Renal pelvis (tissue), 4 donors: ENCODE results near the gene TPM1. TPM values are rescaled to one million over a fixed set of nuclear protein-coding genes. Genes with fewer than 3 reads are reported as not detected.
A peak's percentile ranks its signal among the peaks of the same experiment; 100 is the strongest.
"Not testable (repeated sequence)": the region's sequence is repeated elsewhere in the genome, so short reads cannot be mapped to it uniquely, and the experiment has no call there.

Source experiments
- DNase-seq: peaks from one replicate; pipeline ENCODE4 v3.0.0-alpha.2; 2013
- polyA plus RNA-seq, 3 donors: library from polyadenylated mRNA; unstranded; fragments of 120-200 nt; gene quantifications; one replicate each; pipeline ENCODE4 v1.2.1, GENCODE V29; 2013; ENCODE audit not compliant: insufficient read length in 3 of 3

The TPM1 gene
- polyA plus RNA-seq, 3 donors: 455 to 624 (median 559) TPM

- DNase-seq: no peak
These were observed 46.1 kb downstream of the TPM1 start for GRCh38 chr15:63088533-63089245.

DNA sequence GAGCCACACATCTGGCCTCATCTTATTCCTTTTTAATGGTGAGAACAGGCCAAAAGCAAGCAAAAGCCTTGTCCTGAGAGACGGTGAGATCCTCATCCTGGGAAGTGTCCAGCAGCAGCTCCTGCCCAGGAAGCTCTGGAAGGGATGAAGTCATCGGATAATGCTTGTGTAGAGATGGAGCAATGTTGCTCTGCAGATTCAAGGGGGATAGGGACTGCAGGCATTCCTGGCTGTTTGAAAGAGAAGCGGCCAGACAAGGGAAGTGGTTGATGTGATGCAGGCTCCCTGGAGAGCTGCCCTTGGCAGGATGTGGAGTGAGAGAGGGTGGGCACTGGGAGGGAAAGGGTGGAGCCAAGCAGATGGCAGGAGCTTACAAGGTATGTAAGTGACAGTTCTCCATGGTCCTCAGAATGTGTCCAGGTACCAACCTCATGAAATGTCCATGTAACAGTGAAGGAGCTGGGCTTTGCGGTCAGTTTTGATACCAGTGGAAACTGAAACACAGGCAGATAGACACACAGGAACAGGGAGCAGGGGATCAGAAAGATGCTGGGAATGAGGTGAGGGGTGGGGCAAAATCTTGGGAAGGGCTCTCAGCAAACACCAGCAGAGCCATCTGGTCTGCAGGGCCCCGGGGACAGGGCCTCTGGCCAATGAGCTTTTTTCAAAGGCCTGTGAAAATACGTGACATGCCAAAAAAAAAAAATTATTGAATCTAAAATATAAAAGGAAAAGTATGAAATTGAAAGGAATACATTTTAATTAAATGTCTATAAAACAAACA is 46.9 kb downstream of the TPM1 start:
- no peak for DNase-seq

GRCh38 chr15:63090472-63090871 is 47.9 kb downstream of the TPM1 start:
- no peak for DNase-seq

- DNase-seq: no peak
These were observed 48.3 kb downstream of the TPM1 start for GRCh38 chr15:63090887-63091286.

DNA sequence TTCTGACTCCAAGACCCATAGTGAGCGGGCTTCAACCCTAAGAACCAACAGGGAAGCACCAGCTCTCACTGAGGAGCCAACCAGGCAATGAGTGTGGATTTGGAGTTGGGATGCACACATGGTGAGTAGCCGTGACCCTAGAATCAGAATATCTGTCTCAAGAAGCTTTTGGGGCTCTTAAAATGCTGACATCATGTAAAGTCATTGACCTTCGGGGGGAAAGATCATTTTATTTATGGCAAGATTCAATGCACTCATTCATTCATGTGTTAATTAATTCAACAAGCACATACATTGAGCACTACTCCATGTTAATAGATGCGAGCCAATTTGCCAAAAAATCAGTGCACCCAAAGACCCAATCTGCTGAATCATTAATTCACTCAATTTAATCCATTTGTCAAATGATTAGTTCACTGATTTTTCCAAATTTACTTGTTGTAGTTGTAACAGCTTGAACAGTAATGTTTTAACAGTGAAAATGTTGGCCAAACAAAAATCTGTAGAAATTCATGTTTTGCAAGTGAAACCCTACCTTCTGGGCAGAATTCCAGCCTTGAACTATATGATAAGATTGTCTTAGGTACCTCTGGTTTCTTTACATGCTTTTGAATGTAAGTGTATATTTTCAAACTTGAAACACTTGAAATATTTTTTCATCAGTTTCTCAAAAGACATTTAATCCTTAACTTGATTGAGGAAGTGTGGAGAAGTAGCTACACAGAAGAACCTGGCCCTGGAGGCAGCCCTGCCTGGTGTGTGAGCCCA is 49.3 kb downstream of the TPM1 start:
- no peak for DNase-seq

DNA sequence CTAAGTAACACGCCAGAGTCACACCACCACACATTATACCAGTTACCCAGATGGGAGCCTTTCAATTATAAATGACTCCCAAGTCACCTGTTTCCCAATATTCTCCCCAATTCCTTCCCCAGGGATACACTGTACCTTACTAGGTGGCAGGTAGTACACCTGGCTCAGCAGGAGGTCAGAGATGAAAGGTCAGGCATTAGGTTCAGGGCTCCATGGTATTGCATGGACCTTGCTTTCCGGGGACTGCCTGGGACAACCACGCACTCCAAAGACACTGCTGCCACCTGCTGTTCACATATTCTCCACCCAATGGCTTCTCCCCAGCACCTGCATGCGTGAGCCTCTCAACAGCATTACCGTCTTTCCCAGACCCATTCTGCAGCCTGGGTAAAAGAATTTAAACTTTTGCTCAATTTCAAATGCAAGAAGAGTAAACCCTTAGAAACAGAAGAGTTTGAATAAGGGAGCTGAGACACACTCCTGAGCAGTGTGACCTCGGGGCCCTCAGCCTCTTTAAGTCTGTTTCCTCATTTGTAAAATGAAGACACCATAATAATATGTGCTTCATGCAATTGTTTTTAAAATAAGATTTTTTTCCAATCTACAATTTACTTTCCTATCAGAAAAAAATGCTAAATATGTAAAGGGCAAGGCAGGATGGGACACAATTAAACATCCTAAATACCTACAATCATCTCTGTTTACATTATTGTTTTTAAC is 51.1 kb downstream of the TPM1 start:
- DNase-seq: peak; percentile 80

- no peak for DNase-seq
These were observed 52.0 kb downstream of the TPM1 start for GRCh38 chr15:63094495-63094931.

DNA sequence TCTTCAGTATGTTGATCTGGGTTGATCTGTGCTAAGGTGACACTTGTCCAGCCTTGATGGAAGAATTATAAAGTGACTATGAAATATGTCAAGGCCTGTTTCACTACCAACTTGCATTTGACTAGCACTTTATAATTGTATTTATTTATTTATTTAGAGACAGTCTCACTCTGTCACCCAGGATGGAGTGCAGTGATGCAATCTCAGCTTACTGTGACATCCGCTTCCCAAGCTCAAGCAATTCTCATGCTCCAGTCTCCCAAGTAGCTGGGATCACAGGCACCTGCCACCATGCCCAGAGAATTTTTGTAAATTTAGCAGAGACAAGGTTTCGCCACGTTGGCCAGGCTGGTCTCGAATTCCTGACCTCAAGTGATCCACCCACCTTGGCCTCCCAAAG is 53.6 kb downstream of the TPM1 start:
- no peak for DNase-seq

DNA sequence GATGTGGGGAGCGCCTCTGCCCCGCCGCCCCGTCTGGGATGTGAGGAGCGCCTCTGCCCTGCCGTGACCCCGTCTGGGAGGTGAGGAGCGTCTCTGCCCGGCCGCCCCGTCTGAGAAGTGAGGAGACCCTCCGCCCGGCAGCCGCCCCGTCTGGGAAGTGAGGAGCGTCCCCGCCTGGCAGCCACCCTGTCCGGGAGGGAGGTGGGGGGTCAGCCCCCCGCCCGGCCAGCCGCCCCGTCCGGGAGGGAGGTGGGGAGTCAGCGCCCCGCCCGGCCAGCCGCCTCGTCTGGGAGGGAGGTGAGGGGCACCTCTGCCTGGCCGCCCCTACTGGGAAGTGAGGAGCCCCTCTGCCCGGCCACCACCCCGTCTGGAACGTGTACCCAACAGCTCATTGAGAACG is 56.4 kb downstream of the TPM1 start:
- not testable (repeated sequence) for DNase-seq

GRCh38 chr15:63099581-63099980 is 57.0 kb downstream of the TPM1 start:
- not testable (repeated sequence) for DNase-seq

- no peak for DNase-seq
These were observed 60.9 kb downstream of the TPM1 start for GRCh38 chr15:63103416-63103815.

GRCh38 chr15:63104727-63105126 is 62.2 kb downstream of the TPM1 start:
- no peak for DNase-seq

DNA sequence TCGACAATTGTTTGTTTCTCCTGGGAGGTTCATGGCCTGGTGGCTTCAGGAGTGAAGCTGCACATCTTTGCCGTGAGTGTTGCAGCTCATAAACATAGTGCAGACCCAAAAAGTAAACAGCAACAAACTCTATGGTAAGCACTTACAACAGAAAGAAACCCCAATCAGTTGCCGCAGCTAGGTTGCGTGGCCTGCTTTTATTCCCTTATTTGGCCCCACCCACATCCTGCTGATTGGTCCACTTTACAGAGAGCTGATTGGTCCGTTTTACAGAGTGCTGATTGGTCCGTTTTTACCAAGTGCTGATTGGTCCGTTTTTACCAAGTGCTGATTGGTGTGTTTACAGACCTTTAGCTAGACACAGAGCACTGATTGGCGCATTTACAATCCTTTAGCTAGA is 62.8 kb downstream of the TPM1 start:
- DNase-seq: not testable (repeated sequence)

GRCh38 chr15:63107895-63108546 is 65.5 kb downstream of the TPM1 start:
- peak; percentile 72 for DNase-seq

DNA sequence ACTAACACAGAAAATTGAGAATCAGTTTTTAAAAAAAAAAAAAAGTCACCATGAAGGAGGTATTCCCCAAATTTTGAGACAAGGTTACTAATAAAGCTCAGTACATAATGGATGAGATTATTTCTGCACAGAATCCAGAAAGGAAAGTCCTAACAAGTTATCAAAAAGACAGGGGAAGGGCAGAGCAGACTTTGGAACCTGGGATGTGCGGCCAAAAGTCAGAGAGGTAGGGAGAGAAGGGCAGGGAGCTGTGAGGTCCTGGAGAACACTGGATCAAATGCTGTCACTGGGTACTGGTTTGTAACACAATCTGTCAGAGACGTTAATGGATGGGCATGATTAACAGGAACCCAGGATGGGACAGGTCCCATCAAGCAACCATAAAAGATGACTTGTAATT is 67.0 kb downstream of the TPM1 start:
- DNase-seq: no peak

GRCh38 chr15:63109920-63110319 is 67.4 kb downstream of the TPM1 start:
- no peak for DNase-seq

DNA sequence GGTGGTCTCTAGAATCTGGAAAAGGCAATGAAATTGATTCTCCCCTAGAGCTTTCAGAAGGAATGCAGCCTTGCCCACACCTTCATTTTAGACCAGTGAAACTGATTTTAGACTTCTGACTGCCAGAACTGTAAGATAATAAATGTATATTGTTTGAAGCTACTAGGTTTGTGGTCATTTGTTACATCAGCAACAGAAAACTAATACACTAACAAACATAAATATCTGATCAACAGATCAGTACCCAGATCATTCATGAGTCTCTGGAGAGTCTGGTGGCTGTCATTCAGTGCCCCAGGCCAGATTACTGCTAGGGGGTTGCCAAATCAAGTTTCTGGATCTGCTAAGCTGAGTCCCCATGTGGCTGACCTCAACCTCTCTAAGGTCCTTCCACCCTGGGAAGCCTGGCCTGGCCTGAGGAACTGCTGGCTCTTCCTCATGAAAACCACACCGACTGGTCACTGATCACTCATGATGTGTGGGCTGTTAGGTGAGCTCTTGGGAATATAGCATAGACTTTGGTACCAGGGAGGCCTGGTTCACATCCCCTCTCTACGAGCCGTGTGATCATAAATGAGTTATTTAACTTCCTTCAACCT is 68.0 kb downstream of the TPM1 start:
- no peak for DNase-seq

- no peak for DNase-seq
These were observed 68.9 kb downstream of the TPM1 start for GRCh38 chr15:63111481-63111880.

GRCh38 chr15:63112871-63113270 is 70.3 kb downstream of the TPM1 start:
- DNase-seq: no peak

DNA sequence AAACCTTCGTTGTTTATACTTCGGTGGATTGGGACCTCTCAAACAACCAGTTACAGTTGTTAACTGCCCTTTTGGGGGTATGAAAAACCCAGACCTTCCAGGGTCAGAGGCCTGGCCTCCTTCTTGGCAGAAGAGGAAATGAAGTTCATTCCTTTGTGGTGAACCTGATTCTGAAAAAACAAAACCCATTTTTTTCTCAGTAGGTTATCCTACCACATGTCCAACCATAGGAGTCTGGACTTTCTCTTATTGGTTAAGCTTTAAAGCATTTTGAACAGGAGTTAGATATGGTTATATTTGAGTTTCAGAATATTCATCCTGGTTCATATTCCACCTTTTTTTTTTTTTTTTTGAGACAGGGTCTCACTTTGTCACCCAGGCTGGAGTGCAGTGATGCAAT is 71.9 kb downstream of the TPM1 start:
- DNase-seq: no peak
